IMR-90 (cell line): ENCODE data around the gene CUL4A. TPM values are rescaled to one million over a fixed set of nuclear protein-coding genes. Genes with fewer than 3 reads are reported as not detected.

Experiments
- ATAC-seq: fragments of 200-7000 bp; cut with Tn5 transposase; 2 replicates; pipeline ENCODE4 v1.9.1; 2020; ENCODE audit warnings: low read depth, mild to moderate bottlenecking, moderate library complexity
- BruUV-seq: library from RNA; stranded (reverse); fragments of 400-500 nt; replicated peaks from 2 replicates; lab custom pipeline; 2021; lab: Mats Ljungman, UMichigan
- CTCF ChIA-PET: fragments of 300-600 bp; formaldehyde crosslinking; extraction: SDS; loops from one replicate; lab custom pipeline; 2021; ENCODE audit warnings: antibody characterized with exemption; lab: Yijun Ruan, JAX
- POLR2A ChIA-PET: fragments of 300-600 bp; sonication (Branson Sonifier 250); formaldehyde crosslinking; loops from one replicate; lab custom pipeline; 2022; ENCODE audit warnings: antibody characterized with exemption; ENCODE audit not compliant: unreplicated experiment; lab: Charles Lee
- DNase-seq: peaks from one replicate; pipeline ENCODE4 v3.0.0; 2013
- H2AFZ ChIP-seq: replicated peaks from 2 replicates; pipeline ENCODE3; 2013; ENCODE audit warnings: low read length, mild to moderate bottlenecking; ENCODE audit not compliant: poor library complexity
- H2AK5ac ChIP-seq: 2 replicates; pipeline ENCODE4 v1.6.1; 2013; ENCODE audit warnings: low read depth, low read length, inconsistent platforms
- H2AK9ac ChIP-seq: replicated peaks from 2 replicates; pipeline ENCODE3; 2013; ENCODE audit warnings: mild to moderate bottlenecking, low read depth, low read length, moderate library complexity; ENCODE audit not compliant: poor library complexity
- H2BK120ac ChIP-seq: 2 replicates; pipeline ENCODE4 v1.6.1; 2013; ENCODE audit warnings: low read depth, low read length, inconsistent platforms
- H2BK15ac ChIP-seq: 3 replicates; pipeline ENCODE4 v1.6.1; 2013; ENCODE audit warnings: low read depth, low read length, inconsistent platforms
- H2BK20ac ChIP-seq: 2 replicates; pipeline ENCODE4 v1.6.1; 2013; ENCODE audit warnings: low read depth, mild to moderate bottlenecking, inconsistent platforms, low read length, moderate library complexity
- H2BK5ac ChIP-seq: 2 replicates; pipeline ENCODE4 v1.6.1; 2013; ENCODE audit warnings: mild to moderate bottlenecking, low read depth, low read length, inconsistent platforms; ENCODE audit not compliant: poor library complexity, severe bottlenecking
- H3K14ac ChIP-seq: replicated peaks from 2 replicates; pipeline ENCODE4 v1.6.1; 2013; ENCODE audit warnings: low read depth, low read length, inconsistent platforms
- H3K18ac ChIP-seq: 2 replicates; pipeline ENCODE4 v1.6.1; 2013; ENCODE audit warnings: low read depth, low read length, control low read depth
- H3K23ac ChIP-seq: 2 replicates; pipeline ENCODE4 v1.6.1; 2013; ENCODE audit warnings: low read depth, low read length, inconsistent platforms
- H3K27ac ChIP-seq: 2 replicates; pipeline ENCODE4 v1.5.1; 2013; ENCODE audit warnings: mild to moderate bottlenecking, control low read depth, low read length; ENCODE audit not compliant: insufficient read depth
- H3K27me3 ChIP-seq: 2 replicates; pipeline ENCODE4 v1.6.1; 2013; ENCODE audit warnings: low read length; ENCODE audit not compliant: control insufficient read depth, insufficient read depth
- H3K36me3 ChIP-seq: 2 replicates; pipeline ENCODE4 v1.6.1; 2013; ENCODE audit warnings: low read length, mixed read lengths; ENCODE audit not compliant: control insufficient read depth, insufficient read depth
- H3K4ac ChIP-seq: 2 replicates; pipeline ENCODE4 v1.6.1; 2013; ENCODE audit warnings: low read depth, low read length, inconsistent platforms
- H3K4me1 ChIP-seq: 2 replicates; pipeline ENCODE4 v1.6.1; 2013; ENCODE audit warnings: low read length, mixed read lengths; ENCODE audit not compliant: control insufficient read depth, insufficient read depth
- H3K4me2 ChIP-seq: 2 replicates; pipeline ENCODE4 v1.6.1; 2013; ENCODE audit warnings: low read depth, mild to moderate bottlenecking, control low read depth, low read length, moderate library complexity
- H3K4me3 ChIP-seq: 2 replicates; pipeline ENCODE4 v1.5.1; 2013; ENCODE audit warnings: low read depth, mild to moderate bottlenecking, control low read depth, low read length, moderate library complexity; ENCODE audit not compliant: insufficient read depth
- H3K56ac ChIP-seq: 2 replicates; pipeline ENCODE4 v1.6.1; 2013; ENCODE audit warnings: low read length, inconsistent platforms; ENCODE audit not compliant: insufficient read depth; ENCODE audit errors: extremely low read depth
- H3K79me1 ChIP-seq, 2 experiments: 2 replicates each; pipeline ENCODE4 v1.6.1; 2013; ENCODE audit warnings: low read length in 2 of 2, inconsistent platforms in 1 of 2, low read depth in 1 of 2
- H3K9ac ChIP-seq: 2 replicates; pipeline ENCODE4 v1.6.1; 2013; ENCODE audit warnings: low read depth, low read length, control low read depth
- H3K9me1 ChIP-seq: 2 replicates; pipeline ENCODE4 v1.6.1; 2013; ENCODE audit warnings: low read length, inconsistent platforms; ENCODE audit not compliant: insufficient read depth
- H3K9me3 ChIP-seq: 2 replicates; pipeline ENCODE4 v1.6.1; 2013; ENCODE audit warnings: low read length; ENCODE audit not compliant: control insufficient read depth, insufficient read depth
- H4K20me1 ChIP-seq: 2 replicates; pipeline ENCODE4 v1.6.1; 2013; ENCODE audit warnings: low read length, inconsistent platforms; ENCODE audit not compliant: insufficient read depth
- H4K5ac ChIP-seq: 2 replicates; pipeline ENCODE4 v1.6.1; 2013; ENCODE audit warnings: mild to moderate bottlenecking, low read depth, low read length, control low read depth
- H4K8ac ChIP-seq, 2 experiments: 2 replicates each; pipeline ENCODE4 v1.6.1; 2013; ENCODE audit warnings: low read depth in 2 of 2, low read length in 2 of 2, control low read depth in 1 of 2, inconsistent platforms in 1 of 2
- H4K91ac ChIP-seq: 2 replicates; pipeline ENCODE4 v1.6.1; 2013; ENCODE audit warnings: low read depth, low read length, inconsistent platforms; ENCODE audit not compliant: insufficient read depth
- BHLHE40 ChIP-seq: fragments of 150-350 bp; IDR thresholded peaks from 2 replicates; pipeline ENCODE4 v1.6.1; 2016; ENCODE audit warnings: mild to moderate bottlenecking, low read depth, low read length
- CEBPB ChIP-seq: IDR thresholded peaks from 2 replicates; pipeline ENCODE4 v1.6.1; 2012; ENCODE audit warnings: low read depth, low read length, improper control_type of control experiment
- CHD1 ChIP-seq: IDR thresholded peaks from 2 replicates; pipeline ENCODE4 v1.6.1; 2012; ENCODE audit warnings: low read depth, low read length, improper control_type of control experiment
- MAZ ChIP-seq: IDR thresholded peaks from 2 replicates; pipeline ENCODE4 v1.6.1; 2012; ENCODE audit warnings: low read depth, mild to moderate bottlenecking, low read length, improper control_type of control experiment, moderate library complexity, borderline replicate concordance
- MXI1 ChIP-seq: IDR thresholded peaks from 2 replicates; pipeline ENCODE4 v1.6.1; 2012; ENCODE audit warnings: low read depth, mild to moderate bottlenecking, low read length, moderate library complexity, borderline replicate concordance
- NFE2L2 ChIP-seq: fragments of 150-350 bp; IDR thresholded peaks from 2 replicates; pipeline ENCODE4 v1.6.1; 2016; ENCODE audit warnings: low read depth, mild to moderate bottlenecking, low read length
- POLR2A ChIP-seq: IDR thresholded peaks from 2 replicates; pipeline ENCODE4 v1.6.1; 2012; ENCODE audit warnings: mild to moderate bottlenecking, low read depth, low read length
- RAD21 ChIP-seq: IDR thresholded peaks from 2 replicates; pipeline ENCODE4 v1.6.1; 2012; ENCODE audit warnings: low read length, improper control_type of control experiment
- SMC3 ChIP-seq: fragments of 150-350 bp; IDR thresholded peaks from 2 replicates; pipeline ENCODE4 v1.6.1; 2016; ENCODE audit warnings: low read depth, mild to moderate bottlenecking, antibody characterized with exemption, low read length, moderate library complexity
- dilution Hi-C: fragments of 300-500 bp; cut with HindIII; formaldehyde crosslinking; loops from one replicate; pipeline ENCODE4 v1.14.3; 2018; ENCODE audit warnings: low sequenced_read_pairs; ENCODE audit not compliant: unreplicated experiment
- in situ Hi-C: fragments of 300-500 bp; cut with MboI; formaldehyde crosslinking; loops from 3 replicates; pipeline ENCODE4 v1.14.3; 2019; ENCODE audit warnings: low sequenced_read_pairs, inconsistent platforms, mixed read lengths
- intact Hi-C: fragments of 100-400 bp; cut with micrococcal nuclease; formaldehyde crosslinking; loops from 2 replicates; pipeline ENCODE4 v1.10.0; 2022
- polyA plus RNA-seq, 3 experiments: library from polyadenylated mRNA; depleted of rRNA; stranded (reverse); fragments of >200 nt; gene quantifications; 2 replicates each; pipeline ENCODE4 v1.2.3, GENCODE V29; 2012; ENCODE audit warnings: low replicate concordance in 1 of 3
- total RNA-seq: library from RNA; depleted of rRNA; stranded (reverse); fragments of >200 nt; gene quantifications from 2 replicates; pipeline ENCODE4 v1.2.3, GENCODE V29; 2012
- TF ChIP-seq, protein P1 (sequence below): conservative IDR thresholded peaks from 2 replicates; pipeline ENCODE4 v1.5.1; 2012; ENCODE audit warnings: mild to moderate bottlenecking, low read depth, low read length, improper control_type of control experiment
- TF ChIP-seq, protein P2 (sequence below): fragments of 150-350 bp; IDR thresholded peaks from 2 replicates; pipeline ENCODE4 v1.6.1; 2016; ENCODE audit warnings: low read depth, mild to moderate bottlenecking, low read length, moderate library complexity, borderline replicate concordance
- TF ChIP-seq, protein P3 (sequence below): fragments of 150-350 bp; IDR thresholded peaks from 2 replicates; pipeline ENCODE4 v1.6.1; 2017; ENCODE audit warnings: mild to moderate bottlenecking, antibody characterized with exemption, low read length, low read depth

CUL4A gene
- total and polyA plus RNA-seq, 2 of the 4 experiments (the other 2 are of a cell fraction) = 86.0 to 146 TPM

DNA sequence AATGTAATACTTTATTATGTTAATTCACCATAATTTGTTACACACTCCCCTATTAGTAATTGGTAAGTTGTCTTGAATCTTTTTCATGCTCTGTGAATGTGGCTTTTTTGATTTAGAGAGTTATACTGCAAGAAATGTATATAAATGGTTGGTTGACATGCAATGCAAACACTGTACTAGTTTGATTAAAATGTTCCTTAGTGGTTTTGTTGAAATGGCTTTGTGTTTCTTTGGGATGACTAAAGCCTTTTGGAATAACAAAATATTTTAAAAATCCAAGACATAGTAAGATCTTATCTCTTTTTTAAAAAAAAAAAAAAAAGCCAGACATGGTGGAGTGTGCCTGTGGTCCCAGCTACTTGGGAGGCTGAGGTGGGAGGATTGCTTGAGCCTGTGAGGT lies 98.1 kb downstream of the CUL4A start:
- TF ChIP-seq BHLHE40 = no peak
- no peak for TF ChIP-seq RAD21
- TF ChIP-seq POLR2A = no peak
- TF ChIP-seq, protein P1, sequence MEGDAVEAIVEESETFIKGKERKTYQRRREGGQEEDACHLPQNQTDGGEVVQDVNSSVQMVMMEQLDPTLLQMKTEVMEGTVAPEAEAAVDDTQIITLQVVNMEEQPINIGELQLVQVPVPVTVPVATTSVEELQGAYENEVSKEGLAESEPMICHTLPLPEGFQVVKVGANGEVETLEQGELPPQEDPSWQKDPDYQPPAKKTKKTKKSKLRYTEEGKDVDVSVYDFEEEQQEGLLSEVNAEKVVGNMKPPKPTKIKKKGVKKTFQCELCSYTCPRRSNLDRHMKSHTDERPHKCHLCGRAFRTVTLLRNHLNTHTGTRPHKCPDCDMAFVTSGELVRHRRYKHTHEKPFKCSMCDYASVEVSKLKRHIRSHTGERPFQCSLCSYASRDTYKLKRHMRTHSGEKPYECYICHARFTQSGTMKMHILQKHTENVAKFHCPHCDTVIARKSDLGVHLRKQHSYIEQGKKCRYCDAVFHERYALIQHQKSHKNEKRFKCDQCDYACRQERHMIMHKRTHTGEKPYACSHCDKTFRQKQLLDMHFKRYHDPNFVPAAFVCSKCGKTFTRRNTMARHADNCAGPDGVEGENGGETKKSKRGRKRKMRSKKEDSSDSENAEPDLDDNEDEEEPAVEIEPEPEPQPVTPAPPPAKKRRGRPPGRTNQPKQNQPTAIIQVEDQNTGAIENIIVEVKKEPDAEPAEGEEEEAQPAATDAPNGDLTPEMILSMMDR = no peak
- TF ChIP-seq NFE2L2 = no peak
- no peak for TF ChIP-seq CEBPB
- no peak for TF ChIP-seq MXI1
- no peak for TF ChIP-seq CHD1
- TF ChIP-seq, protein P2, sequence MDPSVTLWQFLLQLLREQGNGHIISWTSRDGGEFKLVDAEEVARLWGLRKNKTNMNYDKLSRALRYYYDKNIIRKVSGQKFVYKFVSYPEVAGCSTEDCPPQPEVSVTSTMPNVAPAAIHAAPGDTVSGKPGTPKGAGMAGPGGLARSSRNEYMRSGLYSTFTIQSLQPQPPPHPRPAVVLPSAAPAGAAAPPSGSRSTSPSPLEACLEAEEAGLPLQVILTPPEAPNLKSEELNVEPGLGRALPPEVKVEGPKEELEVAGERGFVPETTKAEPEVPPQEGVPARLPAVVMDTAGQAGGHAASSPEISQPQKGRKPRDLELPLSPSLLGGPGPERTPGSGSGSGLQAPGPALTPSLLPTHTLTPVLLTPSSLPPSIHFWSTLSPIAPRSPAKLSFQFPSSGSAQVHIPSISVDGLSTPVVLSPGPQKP = no peak
- TF ChIP-seq SMC3 = no peak
- no peak for TF ChIP-seq MAZ
- TF ChIP-seq, protein P3, sequence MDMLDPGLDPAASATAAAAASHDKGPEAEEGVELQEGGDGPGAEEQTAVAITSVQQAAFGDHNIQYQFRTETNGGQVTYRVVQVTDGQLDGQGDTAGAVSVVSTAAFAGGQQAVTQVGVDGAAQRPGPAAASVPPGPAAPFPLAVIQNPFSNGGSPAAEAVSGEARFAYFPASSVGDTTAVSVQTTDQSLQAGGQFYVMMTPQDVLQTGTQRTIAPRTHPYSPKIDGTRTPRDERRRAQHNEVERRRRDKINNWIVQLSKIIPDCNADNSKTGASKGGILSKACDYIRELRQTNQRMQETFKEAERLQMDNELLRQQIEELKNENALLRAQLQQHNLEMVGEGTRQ = no peak
- peaks cover 67% of the 10 kb centered on the region for H4K20me1 ChIP-seq
- peaks cover 10% of the 10 kb centered on the region for H3K4me1 ChIP-seq
- peaks cover 34 to 79% of the 10 kb centered on the region in 2 experiments for H3K79me1 ChIP-seq
- peak overlapping the region; percentile 49; the same call in 1 of the 2 replicates for H3K27ac ChIP-seq
- H3K14ac ChIP-seq = no peak overlapping the region
- H3K27me3 ChIP-seq = no peaks in the 10 kb centered on the region
- dilution Hi-C loops (no loop called here), in situ Hi-C loops (no loop called here), intact Hi-C loops (no loop called here)
- H3K4me2 ChIP-seq = no peak overlapping the region
- no peak overlapping the region for H3K18ac ChIP-seq
- no peak overlapping the region for H4K5ac ChIP-seq
- no peak overlapping the region for H2BK5ac ChIP-seq
- peak; percentile 57 for DNase-seq
- no peak overlapping the region for H3K23ac ChIP-seq
- H2AK5ac ChIP-seq = no peak overlapping the region
- no peak overlapping the region for H2BK20ac ChIP-seq
- no peak overlapping the region for H3K9ac ChIP-seq
- no TSS peak for BruUV-seq
- H3K9me1 ChIP-seq = peaks cover 23% of the 10 kb centered on the region
- no peak overlapping the region for H4K91ac ChIP-seq
- CTCF ChIA-PET = interaction anchor here (1.0 kb wide), 1 partner anchor 264 kb away, joined by 3 read pairs; no protein-coding TSS in a partner anchor
- POLR2A ChIA-PET = no interaction called here
- H3K9me3 ChIP-seq = no peaks in the 10 kb centered on the region
- no peak overlapping the region for H2BK15ac ChIP-seq
- no peak overlapping the region for H3K4ac ChIP-seq
- H2AK9ac ChIP-seq = no peak overlapping the region
- H2BK120ac ChIP-seq = no peak overlapping the region
- H3K4me3 ChIP-seq = no peak overlapping the region
- ATAC-seq = peak; percentile 67
- no peak overlapping the region for H2AFZ ChIP-seq
- no peak overlapping the region for H4K8ac ChIP-seq
- H3K36me3 ChIP-seq = peaks cover 33% of the 10 kb centered on the region
- H3K56ac ChIP-seq = no peak overlapping the region
